Activated CD4-positive, alpha-beta T cell treated with anti-CD3 and anti-CD28 coated beads, Interleukin-2, amount 10 ng/mL, durations not matched to agents 7 days and 5 days (primary cell): ENCODE data around the gene TAP2. TPM values are rescaled to one million over a fixed set of nuclear protein-coding genes. Genes with fewer than 3 reads are reported as not detected.

Experiments used
- CTCF ChIA-PET: fragments of 350-600 bp; sonication (Branson Sonifier 250); formaldehyde crosslinking; loops from one replicate; lab custom pipeline; 2021; ENCODE audit warnings: antibody characterized with exemption; lab: Charles Lee
- POLR2A ChIA-PET: fragments of 350-600 bp; sonication (Branson Sonifier 250); formaldehyde crosslinking; loops from one replicate; lab custom pipeline; 2021; ENCODE audit warnings: antibody characterized with exemption; lab: Charles Lee
- DNase-seq: peaks from one replicate; pipeline ENCODE4 v3.0.0-alpha.2; 2020
- H3K27ac Mint-ChIP-seq: one replicate; pipeline ENCODE4 v1.8.0; 2021; ENCODE audit warnings: mild to moderate bottlenecking, moderate library complexity, mixed read lengths
- H3K27me3 Mint-ChIP-seq: one replicate; pipeline ENCODE4 v1.8.0; 2021; ENCODE audit warnings: mixed read lengths
- H3K36me3 Mint-ChIP-seq: one replicate; pipeline ENCODE4 v1.8.0; 2021; ENCODE audit warnings: low read depth, mixed read lengths
- H3K4me1 Mint-ChIP-seq: one replicate; pipeline ENCODE4 v1.8.0; 2021; ENCODE audit warnings: mixed read lengths
- H3K4me3 Mint-ChIP-seq: one replicate; pipeline ENCODE4 v1.8.0; 2021; ENCODE audit warnings: mild to moderate bottlenecking, moderate library complexity, mixed read lengths
- H3K9me3 Mint-ChIP-seq: one replicate; pipeline ENCODE4 v1.8.0; 2021; ENCODE audit warnings: mixed read lengths
- total RNA-seq, 2 experiments: library from RNA; stranded (reverse); gene quantifications; one replicate each; pipeline ENCODE4 v1.2.3, GENCODE V29; 2021

TAP2 gene
- total RNA-seq, 2 experiments from 2014 or later, result 332 to 337 TPM

DNA sequence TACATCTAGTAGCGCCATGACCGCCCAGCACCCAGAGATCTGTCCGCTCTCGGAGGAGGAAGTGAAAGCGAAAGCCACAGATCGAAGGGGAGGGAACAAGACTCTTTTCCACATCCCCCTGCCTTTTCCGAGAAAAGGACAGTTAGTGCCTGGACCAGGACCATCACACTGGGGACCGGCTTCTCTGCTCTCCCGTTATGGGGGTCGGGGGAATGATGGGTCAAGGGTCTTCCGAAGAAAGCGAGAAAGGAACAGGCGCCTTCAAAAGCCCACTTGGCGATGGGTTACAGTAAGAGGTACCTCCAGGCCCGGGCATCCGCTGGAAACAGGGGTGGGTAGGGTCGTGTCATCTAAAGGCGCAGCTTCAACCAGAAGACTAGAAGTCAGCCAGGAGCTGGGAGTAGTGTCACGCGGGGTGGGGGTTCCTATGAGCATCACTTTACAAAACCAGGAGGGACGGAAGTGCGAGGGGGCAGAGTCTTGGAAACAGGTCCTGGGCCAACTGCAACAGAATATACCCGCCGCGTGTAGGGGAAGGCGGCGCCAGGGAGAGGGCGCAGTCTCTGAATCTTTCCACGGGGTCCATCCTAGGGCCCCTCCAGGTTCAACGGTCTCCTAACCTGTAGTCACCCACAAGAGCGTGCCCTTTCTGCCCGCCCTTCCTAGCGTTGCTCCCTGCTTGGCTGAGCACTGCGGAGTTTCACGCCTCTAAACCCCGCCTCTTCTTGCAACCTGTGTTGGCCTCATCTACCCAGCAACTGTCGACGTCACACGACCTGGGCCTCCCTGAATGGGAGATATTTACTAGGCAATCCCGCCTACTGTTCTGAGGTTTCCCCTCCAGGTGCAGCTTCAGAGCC is 5.7 kb upstream of the TAP2 start, which contains the start of gene PSMB8:
Gene PSMB8 (minus strand): TSS at position 69 of the 860 bp plus-strand sequence. CDS start 51 bp downstream, at position 18.
- ChIA-PET CTCF (interaction anchor here (0.7 to 7.1 kb wide), 11 partner anchors 11 to 1149 kb away, joined by 3 to 88 read pairs (median 4); partner anchors contain the start of genes HLA-DMA, PSMB9 and TAP1), POLR2A (interaction anchor here (0.6 to 2.8 kb wide), 7 partner anchors 10 to 654 kb away, joined by 3 to 54 read pairs (median 4); partner anchors contain the start of genes PSMB9 and TAP1)
- Mint-ChIP-seq H3K27me3 (no peaks in the 10 kb centered on the region), H3K9me3 (no peaks in the 10 kb centered on the region), H3K27ac (peak within 1 kb of the TSS; percentile 100), H3K4me1 (peaks cover 75% of the 10 kb centered on the region), H3K4me3 (peak within 1 kb of the TSS; percentile 99), H3K36me3 (peaks cover 91% of the 10 kb centered on the region)
- peak; percentile 99 for DNase-seq

- H3K27ac Mint-ChIP-seq, result peak overlapping the region; percentile 100
- CTCF ChIA-PET, result interaction anchor here (1.0 to 7.1 kb wide), 6 partner anchors 12 to 141 kb away, joined by 3 to 88 read pairs (median 4); partner anchors contain the start of genes HLA-DMA, PSMB9 and TAP1
- no peaks in the 10 kb centered on the region for H3K9me3 Mint-ChIP-seq
- POLR2A ChIA-PET, result interaction anchor here (1.0 to 2.8 kb wide), 5 partner anchors 10 to 648 kb away, joined by 3 to 54 read pairs (median 5); partner anchors contain the start of genes PSMB9 and TAP1
- H3K36me3 Mint-ChIP-seq, result peaks cover 84% of the 10 kb centered on the region
- H3K4me3 Mint-ChIP-seq, result peak overlapping the region; percentile 99
- DNase-seq, result peak; percentile 9
- no peaks in the 10 kb centered on the region for H3K27me3 Mint-ChIP-seq
- H3K4me1 Mint-ChIP-seq, result peaks cover 73% of the 10 kb centered on the region
These were observed 4.9 kb upstream of the TAP2 start for GRCh38 chr6:32843331-32843978.

- Mint-ChIP-seq H3K36me3 (peaks cover 76% of the 10 kb centered on the region), H3K27ac (peak overlapping the region; percentile 100), H3K27me3 (no peaks in the 10 kb centered on the region), H3K4me3 (peak overlapping the region; percentile 99), H3K9me3 (no peaks in the 10 kb centered on the region), H3K4me1 (peaks cover 65% of the 10 kb centered on the region)
- ChIA-PET CTCF (interaction anchor here (0.7 to 7.1 kb wide), 5 partner anchors 8 to 135 kb away, joined by 3 to 88 read pairs (median 4); partner anchors contain the start of genes HLA-DMB, PSMB9 and TAP1), POLR2A (interaction anchor here (0.9 to 1.2 kb wide), 2 partner anchors 11 to 129 kb away, joined by 3 to 5 read pairs; partner anchors contain the start of gene TAP1)
- peak; percentile 5 for DNase-seq
These were observed 4.2 kb upstream of the TAP2 start for GRCh38 chr6:32842690-32843089.

DNA sequence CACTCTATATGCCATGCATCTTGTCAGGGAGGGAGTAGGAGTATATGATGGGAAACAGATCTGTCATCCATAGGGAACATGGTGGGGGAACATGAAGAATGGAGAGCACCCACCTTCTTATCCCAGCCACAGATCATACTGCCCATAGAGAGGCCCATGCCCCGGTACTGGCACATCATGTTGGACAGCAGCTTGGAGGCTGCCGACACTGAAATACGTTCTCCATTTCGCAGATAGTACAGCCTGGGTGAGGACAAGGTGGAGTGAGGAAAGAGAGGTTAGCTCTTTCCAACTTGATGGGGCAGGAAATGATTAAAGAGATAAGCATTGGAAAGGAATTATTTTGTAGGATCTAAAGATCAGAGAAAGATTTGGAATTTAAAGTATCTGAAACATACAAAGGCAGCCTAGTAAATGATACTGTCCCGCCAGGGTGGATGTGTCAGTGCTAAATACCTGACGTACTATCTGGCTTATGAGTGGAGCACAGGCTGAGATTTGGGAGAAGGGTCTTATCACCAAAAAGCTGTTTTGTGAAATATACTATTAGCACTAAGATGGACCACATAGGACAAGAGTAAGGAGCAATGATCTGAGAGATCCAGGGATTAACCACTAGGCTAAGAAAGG is 3.6 kb upstream of the TAP2 start:
- Mint-ChIP-seq H3K27me3 (no peaks in the 10 kb centered on the region), H3K36me3 (peaks cover 76% of the 10 kb centered on the region), H3K9me3 (no peaks in the 10 kb centered on the region), H3K4me3 (peak overlapping the region; percentile 99), H3K27ac (peak overlapping the region; percentile 100), H3K4me1 (peaks cover 64% of the 10 kb centered on the region)
- POLR2A ChIA-PET, result interaction anchor here (0.9 to 1.2 kb wide), 2 partner anchors 11 to 130 kb away, joined by 3 to 5 read pairs; partner anchors contain the start of gene TAP1
- DNase-seq, result no peak
- CTCF ChIA-PET, result interaction anchor here (0.7 to 7.1 kb wide), 5 partner anchors 9 to 136 kb away, joined by 3 to 88 read pairs (median 4); partner anchors contain the start of genes HLA-DMB, PSMB9 and TAP1

DNA sequence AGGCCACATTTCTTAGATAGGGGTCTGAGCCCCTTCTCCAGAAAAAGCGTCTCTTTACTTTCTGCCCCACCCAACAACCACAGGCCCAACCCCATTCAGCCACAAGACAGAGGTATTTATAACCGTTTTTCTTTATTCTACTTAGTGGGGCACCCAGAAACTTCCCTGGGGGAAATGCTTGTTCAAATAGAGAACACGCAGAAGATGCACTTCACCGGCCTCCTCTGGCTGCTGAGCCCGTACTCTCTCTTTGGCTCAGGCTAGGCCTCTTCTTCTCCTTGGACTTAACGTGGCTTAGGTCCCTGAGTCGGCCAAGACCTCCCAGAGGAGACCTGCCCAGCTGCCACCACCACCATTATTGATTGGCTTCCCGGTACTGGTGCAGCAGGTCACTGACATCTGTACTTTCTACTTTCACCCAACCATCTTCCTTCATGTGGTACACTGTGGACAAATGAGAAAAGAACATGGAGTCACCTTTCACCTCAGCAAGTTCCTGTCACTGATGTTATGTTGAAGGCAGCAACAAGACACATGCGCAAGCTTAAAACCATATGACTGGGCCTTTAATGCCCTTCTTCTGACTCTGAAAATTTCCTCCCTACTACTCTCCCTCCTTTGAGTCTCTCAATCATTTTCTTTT is 2.2 kb upstream of the TAP2 start:
- ChIA-PET CTCF (interaction anchor here (0.8 to 7.1 kb wide), 3 partner anchors 15 to 131 kb away, joined by 3 to 88 read pairs (median 4); partner anchors contain the start of genes PSMB9 and TAP1), POLR2A (interaction anchor here (1.0 to 3.6 kb wide), 3 partner anchors 13 to 131 kb away, joined by 3 to 19 read pairs (median 4); partner anchors contain the start of genes PSMB9 and TAP1)
- Mint-ChIP-seq H3K4me3 (peak overlapping the region; percentile 99), H3K27ac (peak overlapping the region; percentile 100), H3K36me3 (peaks cover 77% of the 10 kb centered on the region), H3K27me3 (no peaks in the 10 kb centered on the region), H3K9me3 (no peaks in the 10 kb centered on the region), H3K4me1 (peaks cover 67% of the 10 kb centered on the region)
- DNase-seq, result peak; percentile 70

GRCh38 chr6:32839356-32839755 is 817 bp upstream of the TAP2 start:
- H3K9me3 Mint-ChIP-seq, result no peaks in the 10 kb centered on the region
- POLR2A ChIA-PET, result interaction anchor here (1.0 to 3.6 kb wide), 5 partner anchors 14 to 132 kb away, joined by 4 to 37 read pairs (median 19); partner anchors contain the start of genes PSMB9 and TAP1
- H3K36me3 Mint-ChIP-seq, result peaks cover 78% of the 10 kb centered on the region
- peak overlapping the region; percentile 100 for H3K27ac Mint-ChIP-seq
- no peak overlapping the region for H3K4me3 Mint-ChIP-seq
- CTCF ChIA-PET, result interaction anchor here (0.6 to 3.9 kb wide), 24 partner anchors 8 to 408 kb away, joined by 3 to 171 read pairs (median 9); partner anchors contain the start of genes BRD2, HLA-DMA, PSMB9 and TAP1
- H3K4me1 Mint-ChIP-seq, result peaks cover 74% of the 10 kb centered on the region
- DNase-seq, result no peak
- H3K27me3 Mint-ChIP-seq, result no peaks in the 10 kb centered on the region

DNA sequence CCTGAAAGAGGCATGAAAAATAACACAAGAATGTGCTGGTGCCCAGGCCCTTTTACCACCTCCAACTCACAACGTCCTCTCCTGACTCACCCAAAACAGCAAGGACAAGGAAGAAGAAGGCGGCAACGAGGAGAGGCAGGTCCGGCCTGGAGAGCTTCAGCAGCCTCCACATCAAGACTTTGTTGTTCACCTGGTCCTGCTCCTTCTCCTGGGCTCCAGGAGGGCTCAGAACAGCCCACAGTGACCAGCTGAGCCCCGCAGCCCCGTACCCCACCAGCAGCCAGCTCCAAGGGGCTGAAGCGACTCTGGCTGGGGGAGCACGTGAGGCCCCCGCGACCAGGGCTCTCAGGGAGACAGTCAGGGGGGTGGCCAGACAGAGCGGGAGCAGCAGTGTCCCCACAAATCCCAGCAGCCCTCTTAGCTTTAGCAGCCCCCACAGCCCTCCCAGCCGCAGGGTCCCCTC is 857 bp downstream of the TAP2 start:
- peaks cover 87% of the 10 kb centered on the region for H3K4me1 Mint-ChIP-seq
- CTCF ChIA-PET, result interaction anchor here (0.7 to 3.9 kb wide), 21 partner anchors 9 to 427 kb away, joined by 3 to 171 read pairs (median 9); partner anchors contain the start of genes BRD2, HLA-DMA, PSMB9 and TAP1
- DNase-seq, result peak; percentile 6
- peak overlapping the region; percentile 100 for H3K27ac Mint-ChIP-seq
- POLR2A ChIA-PET, result interaction anchor here (0.6 to 3.6 kb wide), 6 partner anchors 15 to 134 kb away, joined by 4 to 37 read pairs (median 13); partner anchors contain the start of genes PSMB9 and TAP1
- H3K9me3 Mint-ChIP-seq, result no peaks in the 10 kb centered on the region
- peaks cover 78% of the 10 kb centered on the region for H3K36me3 Mint-ChIP-seq
- H3K27me3 Mint-ChIP-seq, result no peaks in the 10 kb centered on the region
- peak overlapping the region; percentile 89 for H3K4me3 Mint-ChIP-seq

DNA sequence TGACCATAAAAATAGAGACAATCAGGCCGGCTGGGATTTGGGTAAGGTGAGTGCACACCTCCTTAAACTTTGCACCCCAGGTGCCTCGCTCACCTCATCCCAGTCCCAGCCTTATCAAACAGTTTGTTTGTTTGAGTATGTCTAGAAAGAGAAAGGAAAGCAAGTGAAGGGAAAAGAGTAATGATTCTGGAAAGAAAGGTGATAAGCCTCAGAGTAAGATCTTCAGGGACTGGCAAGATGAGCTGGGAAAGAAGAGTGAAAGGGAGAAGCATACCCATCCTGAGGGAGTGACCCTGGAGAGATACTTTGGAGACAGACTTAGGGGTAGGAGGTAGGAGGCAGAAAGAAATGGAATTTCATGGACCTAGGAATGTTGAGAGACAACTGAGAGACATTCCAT is 1.7 kb downstream of the TAP2 start:
- H3K4me1 Mint-ChIP-seq, result peaks cover 87% of the 10 kb centered on the region
- peak overlapping the region; percentile 89 for H3K4me3 Mint-ChIP-seq
- ChIA-PET CTCF (interaction anchor here (2.5 to 3.9 kb wide), 4 partner anchors 10 to 148 kb away, joined by 12 to 171 read pairs (median 58); partner anchors contain the start of genes PSMB9 and TAP1), POLR2A (no interaction called here)
- H3K27me3 Mint-ChIP-seq, result no peaks in the 10 kb centered on the region
- DNase-seq, result peak; percentile 1
- peak overlapping the region; percentile 100 for H3K27ac Mint-ChIP-seq
- H3K36me3 Mint-ChIP-seq, result peaks cover 78% of the 10 kb centered on the region
- no peaks in the 10 kb centered on the region for H3K9me3 Mint-ChIP-seq

GRCh38 chr6:32835167-32835893 is 3.2 kb downstream of the TAP2 start:
- peaks cover 77% of the 10 kb centered on the region for H3K36me3 Mint-ChIP-seq
- H3K9me3 Mint-ChIP-seq, result no peaks in the 10 kb centered on the region
- no peaks in the 10 kb centered on the region for H3K27me3 Mint-ChIP-seq
- peak overlapping the region; percentile 34 for H3K27ac Mint-ChIP-seq
- ChIA-PET POLR2A (interaction anchor here (1.5 kb wide), 1 partner anchor 137 kb away, joined by 4 read pairs; no protein-coding TSS in a partner anchor), CTCF (interaction anchor here (0.8 to 2.0 kb wide), 5 partner anchors 16 to 118 kb away, joined by 4 to 5 read pairs (median 4); partner anchors contain the start of gene HLA-DMA)
- DNase-seq, result peak; percentile 4
- H3K4me3 Mint-ChIP-seq, result peak overlapping the region; percentile 89
- peaks cover 82% of the 10 kb centered on the region for H3K4me1 Mint-ChIP-seq

- Mint-ChIP-seq H3K27ac (no peak overlapping the region), H3K4me3 (no peak overlapping the region), H3K9me3 (no peaks in the 10 kb centered on the region), H3K4me1 (peaks cover 74% of the 10 kb centered on the region), H3K36me3 (peaks cover 88% of the 10 kb centered on the region), H3K27me3 (no peaks in the 10 kb centered on the region)
- ChIA-PET CTCF (interaction anchor here (2.0 kb wide), 1 partner anchor 35 kb away, joined by 5 read pairs; no protein-coding TSS in a partner anchor), POLR2A (interaction anchor here (0.7 kb wide), 1 partner anchor 21 kb away, joined by 3 read pairs; the partner anchor contains the start of gene PSMB9)
- no peak for DNase-seq
These were observed 4.9 kb downstream of the TAP2 start for GRCh38 chr6:32833664-32834063.
